Measurements from ENCODE around the gene CD5L. TPM values are rescaled to one million over a fixed set of nuclear protein-coding genes. Genes with fewer than 3 reads are reported as not detected.

CD5L gene
- total RNA-seq (2022; extraction: Qiagen RNA extraction) = not detected in 5 replicates

DNA sequence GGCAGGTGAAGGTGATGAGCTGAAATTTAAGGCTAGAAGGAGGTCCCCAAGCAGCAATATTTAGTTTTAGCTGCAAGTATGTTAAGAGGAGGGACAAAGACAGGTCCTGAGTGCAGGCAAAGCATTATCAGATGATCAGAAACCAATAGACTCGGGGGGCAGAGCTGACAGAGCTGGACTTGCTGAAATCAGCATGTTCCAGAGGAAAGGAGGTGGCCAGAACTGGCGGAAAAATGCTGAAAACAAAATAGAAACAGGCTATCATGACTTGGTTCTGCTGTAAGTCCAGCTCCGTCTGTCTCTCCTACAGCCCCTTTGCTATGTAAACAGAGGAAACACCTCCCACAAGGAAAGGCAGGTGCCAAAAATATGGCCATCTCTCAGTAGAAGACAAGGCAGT lies at the start of gene CD5L:
Gene CD5L, minus strand, starts transcription at position 101 of the 400 bp plus-strand sequence. CDS start 107 bp downstream, outside the sequence.

GRCh38 chr1:157819896-157820295 lies 21.7 kb downstream of the CD5L start, which contains the start of gene FCRL1:
FCRL1 (minus strand) TSS chr1:157820120; CDS start chr1:157820037, 83 bp downstream.

Other genes starting within 250 kb of the CD5L start
- gene FCRL4, start 243.7 kb downstream of the CD5L start, total RNA-seq (2022; extraction: Qiagen RNA extraction) = not detected in 5 replicates
- gene FCRL3, start 141.0 kb downstream of the CD5L start, total RNA-seq (2022; extraction: Qiagen RNA extraction) = not detected in 5 replicates
- gene FCRL2, start 64.7 kb downstream of the CD5L start, total RNA-seq (2022; extraction: Qiagen RNA extraction) = not detected in 5 replicates
- not detected in 5 replicates for gene FCRL1, start 21.7 kb downstream of the CD5L start, total RNA-seq (2022; extraction: Qiagen RNA extraction)
- 17.3 to 30.5 TPM (median 23.4 TPM) in 5 replicates for gene KIRREL1, start 151.8 kb upstream of the CD5L start, total RNA-seq (2022; extraction: Qiagen RNA extraction)

Data from A549 treated with Hydrocortisone at 1 μM for 4 hours (cell line).